Measurements from ENCODE around the gene USP31. TPM values are rescaled to one million over a fixed set of nuclear protein-coding genes. Genes with fewer than 3 reads are reported as not detected.
A peak's percentile ranks its signal among the peaks of the same experiment; 100 is the strongest.

Gene USP31
- total and polyA plus RNA-seq, 2 of the 13 experiments (the other 11 are each of a cell fraction or from before 2014, with no cell fraction given) = 22.5 to 23.3 TPM

DNA sequence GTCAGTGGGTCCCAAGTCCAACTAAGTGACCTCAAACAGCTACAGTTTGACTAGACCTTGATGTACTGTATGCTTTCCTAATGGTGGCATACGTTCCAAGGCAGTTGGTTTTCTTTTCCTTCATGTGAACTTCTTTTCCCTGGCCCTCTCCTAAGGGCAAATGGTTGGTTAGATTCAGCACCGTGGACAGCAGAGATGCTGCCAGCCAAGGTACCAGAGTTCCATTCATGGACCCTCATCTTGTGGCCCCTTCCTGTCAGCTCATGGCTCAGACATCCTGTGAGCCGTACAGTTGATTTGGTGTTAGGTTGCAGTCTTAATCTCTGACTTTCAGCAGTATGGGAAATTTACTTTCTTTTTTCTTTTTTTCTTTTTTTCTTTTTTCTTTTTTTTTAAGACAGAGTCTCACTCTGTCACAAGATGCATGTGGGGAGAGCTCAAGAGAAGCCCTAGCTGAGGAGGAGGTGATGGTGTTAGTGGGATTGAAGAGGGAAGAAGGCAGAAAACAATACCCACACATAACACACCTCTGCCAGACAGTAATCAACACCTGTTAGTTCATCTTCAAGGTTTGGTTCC, 122.4 kb downstream of the USP31 start (continued):
- TF ChIP-seq, protein P1, sequence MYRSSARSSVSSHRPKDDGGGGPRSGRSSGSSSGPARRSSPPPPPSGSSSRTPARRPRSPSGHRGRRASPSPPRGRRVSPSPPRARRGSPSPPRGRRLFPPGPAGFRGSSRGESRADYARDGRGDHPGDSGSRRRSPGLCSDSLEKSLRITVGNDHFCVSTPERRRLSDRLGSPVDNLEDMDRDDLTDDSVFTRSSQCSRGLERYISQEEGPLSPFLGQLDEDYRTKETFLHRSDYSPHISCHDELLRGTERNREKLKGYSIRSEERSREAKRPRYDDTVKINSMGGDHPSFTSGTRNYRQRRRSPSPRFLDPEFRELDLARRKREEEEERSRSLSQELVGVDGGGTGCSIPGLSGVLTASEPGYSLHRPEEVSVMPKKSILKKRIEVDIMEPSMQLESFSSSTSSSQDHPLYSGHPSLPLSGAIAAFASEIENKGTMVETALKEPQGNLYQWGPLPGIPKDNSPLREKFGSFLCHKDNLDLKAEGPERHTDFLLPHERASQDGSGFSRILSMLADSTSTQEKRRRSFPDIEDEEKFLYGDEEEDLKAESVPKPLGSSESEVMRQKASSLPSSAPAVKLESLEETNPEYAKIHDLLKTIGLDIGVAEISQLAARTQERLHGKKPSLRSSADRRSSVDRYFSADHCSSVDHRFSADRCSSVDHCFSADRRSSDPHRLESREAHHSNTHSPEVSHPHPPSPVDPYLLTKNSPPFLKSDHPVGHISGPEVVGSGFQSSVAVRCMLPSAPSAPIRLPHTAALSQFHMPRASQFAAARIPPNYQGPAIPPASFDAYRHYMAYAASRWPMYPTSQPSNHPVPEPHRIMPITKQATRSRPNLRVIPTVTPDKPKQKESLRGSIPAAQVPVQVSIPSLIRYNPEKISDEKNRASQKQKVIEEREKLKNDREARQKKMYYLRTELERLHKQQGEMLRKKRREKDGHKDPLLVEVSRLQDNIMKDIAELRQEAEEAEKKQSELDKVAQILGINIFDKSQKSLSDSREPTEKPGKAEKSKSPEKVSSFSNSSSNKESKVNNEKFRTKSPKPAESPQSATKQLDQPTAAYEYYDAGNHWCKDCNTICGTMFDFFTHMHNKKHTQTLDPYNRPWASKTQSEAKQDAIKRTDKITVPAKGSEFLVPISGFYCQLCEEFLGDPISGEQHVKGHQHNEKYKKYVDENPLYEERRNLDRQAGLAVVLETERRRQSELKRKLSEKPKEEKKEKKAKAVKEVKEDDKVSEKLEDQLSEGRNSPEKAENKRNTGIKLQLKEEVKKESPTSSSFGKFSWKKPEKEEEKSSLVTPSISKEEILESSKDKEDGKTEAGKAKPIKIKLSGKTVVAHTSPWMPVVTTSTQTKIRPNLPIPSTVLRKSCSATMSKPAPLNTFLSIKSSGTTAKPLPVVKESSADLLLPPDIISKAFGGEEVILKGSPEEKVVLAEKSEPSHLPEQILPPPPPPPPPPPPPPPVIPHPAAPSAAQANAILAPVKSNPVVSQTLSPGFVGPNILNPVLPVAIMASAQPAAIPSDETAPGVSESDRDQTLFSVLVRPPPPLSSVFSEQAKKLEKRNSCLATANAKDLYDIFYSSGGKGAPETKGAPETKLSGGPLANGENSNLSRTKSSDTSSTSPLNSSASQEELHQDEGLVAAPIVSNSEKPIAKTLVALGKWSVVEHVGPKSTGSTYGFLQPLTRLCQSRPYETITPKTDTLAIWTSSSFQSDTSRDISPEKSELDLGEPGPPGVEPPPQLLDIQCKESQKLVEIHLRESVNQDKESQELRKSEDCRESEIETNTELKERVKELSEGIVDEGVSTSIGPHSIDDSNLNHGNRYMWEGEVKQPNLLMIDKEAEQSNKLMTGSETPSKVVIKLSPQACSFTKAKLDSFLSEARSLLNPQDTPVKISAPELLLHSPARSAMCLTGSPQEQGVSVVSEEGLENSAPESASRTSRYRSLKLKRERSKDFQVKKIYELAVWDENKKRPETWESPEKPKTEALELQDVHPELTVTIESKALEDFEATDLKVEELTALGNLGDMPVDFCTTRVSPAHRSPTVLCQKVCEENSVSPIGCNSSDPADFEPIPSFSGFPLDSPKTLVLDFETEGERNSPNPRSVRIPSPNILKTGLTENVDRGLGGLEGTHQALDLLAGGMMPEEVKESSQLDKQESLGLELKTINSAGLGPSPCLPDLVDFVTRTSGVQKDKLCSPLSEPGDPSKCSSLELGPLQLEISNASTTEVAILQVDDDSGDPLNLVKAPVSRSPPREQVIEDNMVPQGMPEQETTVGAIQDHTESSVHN (CRISPR knock-in tag; IDR thresholded peaks at IDR 0.05) = no peak
- TF ChIP-seq ZNF446 (CRISPR knock-in tag; IDR thresholded peaks at IDR 0.05) (no peak), ZFP1 (CRISPR knock-in tag; IDR thresholded peaks at IDR 0.05) (no peak; the same call in 1 of the 2 replicates), REXO4 (CRISPR knock-in tag; IDR thresholded peaks at IDR 0.05; ENCODE audit: borderline replicate concordance) (peak; percentile 77; the same call in 1 of the 2 replicates), HMGA1 (CRISPR knock-in tag; conservative IDR thresholded peaks at IDR 0.05) (no peak), SOX6 (IDR thresholded peaks at IDR 0.05) (no peak), SOX6 (CRISPR knock-in tag; IDR thresholded peaks at IDR 0.05) (no peak), SSRP1 (CRISPR knock-in tag; IDR thresholded peaks at IDR 0.05) (no peak), WIZ (CRISPR knock-in tag; IDR thresholded peaks at IDR 0.05) (peak; percentile 99), ZNF792 (CRISPR knock-in tag; IDR thresholded peaks at IDR 0.05) (peak; percentile 94), EHMT2 (IDR thresholded peaks at IDR 0.05; ENCODE audit: borderline replicate concordance, low read depth, low read length) (peak; percentile 98), ZC3H13 (CRISPR knock-in tag; IDR thresholded peaks at IDR 0.05) (no peak), ZNF747 (CRISPR knock-in tag; IDR thresholded peaks at IDR 0.05; ENCODE audit: borderline replicate concordance) (no peak), ZNF329 (CRISPR knock-in tag; IDR thresholded peaks at IDR 0.05; ENCODE audit: low read depth) (no peak), ISX (CRISPR knock-in tag; conservative IDR thresholded peaks at IDR 0.05) (peak; percentile 91), ZNF598 (CRISPR knock-in tag; IDR thresholded peaks at IDR 0.05; ENCODE audit: borderline replicate concordance) (no peak), SRF (IDR thresholded peaks at IDR 0.05; ENCODE audit: low read depth, low read length) (no peak)
- TF ChIP-seq, protein P2, sequence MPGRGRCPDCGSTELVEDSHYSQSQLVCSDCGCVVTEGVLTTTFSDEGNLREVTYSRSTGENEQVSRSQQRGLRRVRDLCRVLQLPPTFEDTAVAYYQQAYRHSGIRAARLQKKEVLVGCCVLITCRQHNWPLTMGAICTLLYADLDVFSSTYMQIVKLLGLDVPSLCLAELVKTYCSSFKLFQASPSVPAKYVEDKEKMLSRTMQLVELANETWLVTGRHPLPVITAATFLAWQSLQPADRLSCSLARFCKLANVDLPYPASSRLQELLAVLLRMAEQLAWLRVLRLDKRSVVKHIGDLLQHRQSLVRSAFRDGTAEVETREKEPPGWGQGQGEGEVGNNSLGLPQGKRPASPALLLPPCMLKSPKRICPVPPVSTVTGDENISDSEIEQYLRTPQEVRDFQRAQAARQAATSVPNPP (CRISPR knock-in tag; IDR thresholded peaks at IDR 0.05) = no peak
- TF ChIP-seq, protein P3, sequence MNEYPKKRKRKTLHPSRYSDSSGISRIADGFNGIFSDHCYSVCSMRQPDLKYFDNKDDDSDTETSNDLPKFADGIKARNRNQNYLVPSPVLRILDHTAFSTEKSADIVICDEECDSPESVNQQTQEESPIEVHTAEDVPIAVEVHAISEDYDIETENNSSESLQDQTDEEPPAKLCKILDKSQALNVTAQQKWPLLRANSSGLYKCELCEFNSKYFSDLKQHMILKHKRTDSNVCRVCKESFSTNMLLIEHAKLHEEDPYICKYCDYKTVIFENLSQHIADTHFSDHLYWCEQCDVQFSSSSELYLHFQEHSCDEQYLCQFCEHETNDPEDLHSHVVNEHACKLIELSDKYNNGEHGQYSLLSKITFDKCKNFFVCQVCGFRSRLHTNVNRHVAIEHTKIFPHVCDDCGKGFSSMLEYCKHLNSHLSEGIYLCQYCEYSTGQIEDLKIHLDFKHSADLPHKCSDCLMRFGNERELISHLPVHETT (CRISPR knock-in tag; conservative IDR thresholded peaks at IDR 0.05) = peak; percentile 87
- TF ChIP-seq, protein P4, sequence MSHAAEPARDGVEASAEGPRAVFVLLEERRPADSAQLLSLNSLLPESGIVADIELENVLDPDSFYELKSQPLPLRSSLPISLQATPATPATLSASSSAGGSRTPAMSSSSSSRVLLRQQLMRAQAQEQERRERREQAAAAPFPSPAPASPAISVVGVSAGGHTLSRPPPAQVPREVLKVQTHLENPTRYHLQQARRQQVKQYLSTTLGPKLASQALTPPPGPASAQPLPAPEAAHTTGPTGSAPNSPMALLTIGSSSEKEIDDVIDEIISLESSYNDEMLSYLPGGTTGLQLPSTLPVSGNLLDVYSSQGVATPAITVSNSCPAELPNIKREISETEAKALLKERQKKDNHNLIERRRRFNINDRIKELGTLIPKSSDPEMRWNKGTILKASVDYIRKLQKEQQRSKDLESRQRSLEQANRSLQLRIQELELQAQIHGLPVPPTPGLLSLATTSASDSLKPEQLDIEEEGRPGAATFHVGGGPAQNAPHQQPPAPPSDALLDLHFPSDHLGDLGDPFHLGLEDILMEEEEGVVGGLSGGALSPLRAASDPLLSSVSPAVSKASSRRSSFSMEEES (CRISPR knock-in tag; IDR thresholded peaks at IDR 0.05) = peak; percentile 80

Data from HepG2 (cell line).